Measurements from ENCODE around the gene VIM.

VIM gene

GRCh38 chr10:17202999-17203398 is 25.0 kb upstream of the VIM start:
- no peak overlapping the region for H3K4me3 ChIP-seq (ENCODE audit: low read depth, low read length)
- POLR2A ChIA-PET = no interaction called here
- no peak for DNase-seq (ENCODE audit: low read depth, low spot score)
- TF ChIP-seq, protein P1, sequence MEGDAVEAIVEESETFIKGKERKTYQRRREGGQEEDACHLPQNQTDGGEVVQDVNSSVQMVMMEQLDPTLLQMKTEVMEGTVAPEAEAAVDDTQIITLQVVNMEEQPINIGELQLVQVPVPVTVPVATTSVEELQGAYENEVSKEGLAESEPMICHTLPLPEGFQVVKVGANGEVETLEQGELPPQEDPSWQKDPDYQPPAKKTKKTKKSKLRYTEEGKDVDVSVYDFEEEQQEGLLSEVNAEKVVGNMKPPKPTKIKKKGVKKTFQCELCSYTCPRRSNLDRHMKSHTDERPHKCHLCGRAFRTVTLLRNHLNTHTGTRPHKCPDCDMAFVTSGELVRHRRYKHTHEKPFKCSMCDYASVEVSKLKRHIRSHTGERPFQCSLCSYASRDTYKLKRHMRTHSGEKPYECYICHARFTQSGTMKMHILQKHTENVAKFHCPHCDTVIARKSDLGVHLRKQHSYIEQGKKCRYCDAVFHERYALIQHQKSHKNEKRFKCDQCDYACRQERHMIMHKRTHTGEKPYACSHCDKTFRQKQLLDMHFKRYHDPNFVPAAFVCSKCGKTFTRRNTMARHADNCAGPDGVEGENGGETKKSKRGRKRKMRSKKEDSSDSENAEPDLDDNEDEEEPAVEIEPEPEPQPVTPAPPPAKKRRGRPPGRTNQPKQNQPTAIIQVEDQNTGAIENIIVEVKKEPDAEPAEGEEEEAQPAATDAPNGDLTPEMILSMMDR (IDR thresholded peaks at IDR 0.05; ENCODE audit: insufficient read depth, low read length, missing control alignments) = no peak
- CTCF ChIA-PET = no interaction called here

DNA sequence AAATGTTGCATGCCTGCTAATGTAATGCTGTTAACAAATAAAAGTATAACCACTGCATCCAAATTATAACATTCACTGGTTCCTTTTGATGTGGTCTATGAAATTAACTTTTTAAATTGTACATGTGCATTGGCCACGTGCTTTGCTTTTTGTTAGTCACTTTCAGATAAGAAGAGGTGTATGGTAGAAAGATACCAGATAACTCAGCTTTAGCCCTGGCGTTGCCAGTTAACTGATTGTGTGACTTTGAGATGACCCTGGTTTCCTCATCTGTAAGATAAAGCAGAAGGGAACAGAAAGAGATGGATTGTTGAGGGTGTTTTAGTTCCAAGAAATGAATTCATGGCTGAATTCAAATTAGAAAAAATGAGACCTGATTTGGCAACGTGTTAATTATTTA is 24.6 kb upstream of the VIM start:
- TF ChIP-seq, protein P1 (IDR thresholded peaks at IDR 0.05; ENCODE audit: insufficient read depth, low read length, missing control alignments) = no peak
- no peak overlapping the region for H3K4me3 ChIP-seq (ENCODE audit: low read depth, low read length)
- CTCF ChIA-PET = no interaction called here
- POLR2A ChIA-PET = no interaction called here
- no peak for DNase-seq (ENCODE audit: low read depth, low spot score)

DNA sequence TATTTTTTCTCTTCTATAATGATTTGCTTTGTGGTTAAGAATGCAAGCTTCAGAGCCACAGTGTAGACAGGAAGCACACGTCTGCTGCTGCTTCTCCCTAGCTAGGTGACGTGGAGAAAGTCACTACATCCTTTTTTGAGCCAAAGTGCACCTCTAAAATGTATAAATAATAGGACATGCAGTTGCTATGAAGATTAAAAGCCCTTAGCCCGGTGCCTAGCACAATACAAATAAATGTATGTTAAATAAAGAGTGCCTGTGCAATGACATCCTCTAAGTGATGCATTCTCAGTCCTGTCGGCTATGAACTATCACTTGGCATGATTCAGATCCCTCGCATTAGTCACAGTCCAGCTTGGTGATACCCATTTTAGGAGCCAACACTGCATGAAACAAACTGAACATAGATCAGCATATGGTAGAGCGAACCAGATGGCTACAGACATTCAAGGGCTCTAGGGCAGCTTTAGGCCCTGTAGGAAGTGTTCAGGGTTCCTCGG is 21.8 kb upstream of the VIM start:
- CTCF ChIA-PET = interaction anchor here (0.8 to 1.2 kb wide), 2 partner anchors 21 to 358 kb away, joined by 3 read pairs; no protein-coding TSS in a partner anchor
- no peak overlapping the region for H3K4me3 ChIP-seq (ENCODE audit: low read depth, low read length)
- DNase-seq (ENCODE audit: low read depth, low spot score) = no peak
- TF ChIP-seq, protein P1 (IDR thresholded peaks at IDR 0.05; ENCODE audit: insufficient read depth, low read length, missing control alignments) = no peak
- POLR2A ChIA-PET = interaction anchor here (0.8 to 1.3 kb wide), 7 partner anchors 9 to 32 kb away, joined by 3 to 15 read pairs (median 4); no protein-coding TSS in a partner anchor

DNA sequence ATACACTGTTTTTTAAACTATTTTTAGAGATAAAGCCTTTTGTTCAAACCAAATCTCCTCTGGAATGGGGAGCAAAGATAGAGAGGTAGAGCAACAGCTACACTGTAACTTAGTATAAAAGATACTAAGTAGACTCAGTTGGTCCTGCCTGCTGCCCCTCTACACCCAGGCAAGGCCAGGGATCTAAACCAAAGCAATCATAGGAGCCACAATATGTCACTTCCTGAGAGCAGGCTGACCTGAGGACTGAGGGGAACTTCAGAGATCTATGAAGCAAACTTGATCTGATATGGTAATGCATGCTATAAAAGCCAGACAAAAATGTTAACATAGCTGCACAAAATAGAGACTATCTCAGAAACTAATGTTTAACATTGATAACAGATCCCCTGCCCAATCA is 19.6 kb upstream of the VIM start:
- no peak for DNase-seq (ENCODE audit: low read depth, low spot score)
- CTCF ChIA-PET = no interaction called here
- POLR2A ChIA-PET = no interaction called here
- TF ChIP-seq, protein P1 (IDR thresholded peaks at IDR 0.05; ENCODE audit: insufficient read depth, low read length, missing control alignments) = no peak
- no peak overlapping the region for H3K4me3 ChIP-seq (ENCODE audit: low read depth, low read length)

DNA sequence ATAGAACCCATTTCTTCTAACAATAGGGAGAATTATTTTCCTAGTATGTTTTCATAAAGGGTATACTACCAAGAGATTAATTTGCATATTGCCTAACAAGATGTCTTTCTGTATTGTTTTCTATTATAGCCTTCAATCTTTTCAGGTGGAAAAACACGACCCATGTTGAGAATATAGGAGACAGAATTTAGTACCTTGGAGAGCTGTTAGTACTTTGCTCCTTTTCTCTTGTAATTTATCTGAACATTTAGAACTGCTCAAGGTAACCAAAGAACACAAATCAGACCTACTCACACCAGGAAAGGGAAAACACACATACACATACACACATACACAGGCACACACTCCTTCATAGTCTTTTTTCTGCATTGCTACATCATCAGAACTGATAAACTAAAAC is 18.7 kb upstream of the VIM start:
- no peak for DNase-seq (ENCODE audit: low read depth, low spot score)
- CTCF ChIA-PET = no interaction called here
- POLR2A ChIA-PET = interaction anchor here (0.6 kb wide), 1 partner anchor 299 kb away, joined by 3 read pairs; no protein-coding TSS in a partner anchor
- TF ChIP-seq, protein P1 (IDR thresholded peaks at IDR 0.05; ENCODE audit: insufficient read depth, low read length, missing control alignments) = no peak
- no peak overlapping the region for H3K4me3 ChIP-seq (ENCODE audit: low read depth, low read length)

- ChIA-PET POLR2A (no interaction called here), CTCF (no interaction called here)
- TF ChIP-seq, protein P1 (IDR thresholded peaks at IDR 0.05; ENCODE audit: insufficient read depth, low read length, missing control alignments) = no peak
- DNase-seq (ENCODE audit: low read depth, low spot score) = no peak
- no peak overlapping the region for H3K4me3 ChIP-seq (ENCODE audit: low read depth, low read length)
Measured at GRCh38 chr10:17209881-17210280, 18.2 kb upstream of the VIM start.
